ENCODE measurements around the gene VWA5B2. TPM values are rescaled to one million over a fixed set of nuclear protein-coding genes. Genes with fewer than 3 reads are reported as not detected.

VWA5B2 gene
- total and polyA plus RNA-seq, 2 of the 4 experiments (the other 2 are of a cell fraction): not detected

DNA sequence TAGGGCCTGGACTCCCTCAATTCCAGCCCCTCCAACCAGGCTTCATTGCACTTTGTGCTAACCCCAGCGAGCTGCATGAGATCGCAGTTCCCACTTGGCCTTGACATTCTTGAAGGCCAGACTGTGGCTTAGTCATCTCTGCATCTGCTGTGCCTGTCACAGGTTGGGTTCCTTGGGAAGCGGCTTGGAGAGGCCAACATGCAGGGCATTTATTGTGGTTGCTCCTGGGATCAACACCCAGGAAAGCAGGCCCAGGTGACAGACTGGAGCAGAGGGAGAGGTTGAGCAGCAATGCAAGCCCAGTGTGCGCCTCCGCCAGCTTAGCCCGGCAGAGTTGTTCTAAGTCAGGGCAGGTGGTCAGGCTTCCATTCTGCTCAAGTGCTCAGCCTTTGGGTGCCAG, 32.8 kb upstream of the VWA5B2 start:
- Histone ChIP-seq H2AFZ (replicated peaks; ENCODE audit: low read length, poor library complexity) (no peak overlapping the region), H3K9me1 (ENCODE audit: insufficient read depth, low read length) (peaks cover 3% of the 10 kb centered on the region; the same call in 1 of the 2 replicates), H3K9me3 (ENCODE audit: control insufficient read depth, insufficient read depth, low read length) (no peaks in the 10 kb centered on the region), H4K20me1 (ENCODE audit: insufficient read depth, low read length) (no peaks in the 10 kb centered on the region), H3K4me2 (ENCODE audit: low read depth, low read length) (no peak overlapping the region), H3K14ac (replicated peaks; ENCODE audit: low read depth, low read length) (no peak overlapping the region), H3K36me3 (ENCODE audit: control insufficient read depth, insufficient read depth, low read length) (peaks cover 32% of the 10 kb centered on the region), H3K27ac (ENCODE audit: insufficient read depth, low read length) (no peak overlapping the region), H4K91ac (ENCODE audit: insufficient read depth, low read depth, low read length) (no peak overlapping the region), H2BK15ac (ENCODE audit: low read depth, low read length) (no peak overlapping the region), H2BK5ac (ENCODE audit: low read depth, low read length, poor library complexity, severe bottlenecking) (no peak overlapping the region), H3K23ac (ENCODE audit: low read depth, low read length) (no peak overlapping the region), H2BK20ac (ENCODE audit: low read depth, low read length) (no peak overlapping the region), H3K4ac (ENCODE audit: low read depth, low read length) (no peak overlapping the region), H3K79me1 (ENCODE audit: low read depth in 1 of 2, low read length in 2 of 2) (peaks cover 0 to 3% of the 10 kb centered on the region in 2 experiments; a peak in 2 of 4 replicates), H3K27me3 (ENCODE audit: control insufficient read depth, insufficient read depth, low read length) (no peaks in the 10 kb centered on the region), H2AK5ac (ENCODE audit: low read depth, low read length) (no peak overlapping the region), H3K56ac (ENCODE audit: extremely low read depth, insufficient read depth, low read length) (no peak overlapping the region), H2AK9ac (replicated peaks; ENCODE audit: low read depth, low read length, poor library complexity) (no peak overlapping the region), H3K9ac (ENCODE audit: low read depth, low read length) (no peak overlapping the region), H3K18ac (ENCODE audit: low read depth, low read length) (no peak overlapping the region), H2BK120ac (ENCODE audit: low read depth, low read length) (no peak overlapping the region), H4K5ac (ENCODE audit: low read depth, low read length) (no peak overlapping the region), H4K8ac (ENCODE audit: low read depth in 2 of 2, low read length in 2 of 2) (no peak overlapping the region), H3K4me1 (ENCODE audit: control insufficient read depth, insufficient read depth, low read length) (no peaks in the 10 kb centered on the region), H3K4me3 (ENCODE audit: insufficient read depth, low read depth, low read length) (no peak overlapping the region)
- dilution Hi-C loops (cut with HindIII; ENCODE audit: low sequenced_read_pairs, unreplicated experiment) (no loop called here), intact Hi-C loops (cut with micrococcal nuclease) (no loop called here), in situ Hi-C loops (cut with MboI; ENCODE audit: low sequenced_read_pairs) (no loop called here)
- WGBS, 2 experiments (ENCODE audit: extremely low coverage in 2 of 2, insufficient read length in 1 of 2): 86% methylated on average over 3 of the region's 6 CpGs; no CpG with 5 or more reads in 1 of the 2 experiments
- POLR2A ChIA-PET (ENCODE audit: unreplicated experiment): no interaction called here
- TF ChIP-seq RCOR1 (IDR thresholded peaks at IDR 0.05; ENCODE audit: insufficient replicate concordance, low read length): no peak
- no peak for TF ChIP-seq RAD21 (IDR thresholded peaks at IDR 0.05; ENCODE audit: low read length)
- no peak for TF ChIP-seq NFE2L2 (IDR thresholded peaks at IDR 0.05; ENCODE audit: low read depth, low read length)
- TF ChIP-seq MAFK (IDR thresholded peaks at IDR 0.05; ENCODE audit: low read depth, low read length): no peak
- no peak for TF ChIP-seq MXI1 (IDR thresholded peaks at IDR 0.05; ENCODE audit: borderline replicate concordance, low read depth, low read length)
- TF ChIP-seq RFX5 (IDR thresholded peaks at IDR 0.05; ENCODE audit: low read depth, low read length): no peak
- TF ChIP-seq, protein P1, sequence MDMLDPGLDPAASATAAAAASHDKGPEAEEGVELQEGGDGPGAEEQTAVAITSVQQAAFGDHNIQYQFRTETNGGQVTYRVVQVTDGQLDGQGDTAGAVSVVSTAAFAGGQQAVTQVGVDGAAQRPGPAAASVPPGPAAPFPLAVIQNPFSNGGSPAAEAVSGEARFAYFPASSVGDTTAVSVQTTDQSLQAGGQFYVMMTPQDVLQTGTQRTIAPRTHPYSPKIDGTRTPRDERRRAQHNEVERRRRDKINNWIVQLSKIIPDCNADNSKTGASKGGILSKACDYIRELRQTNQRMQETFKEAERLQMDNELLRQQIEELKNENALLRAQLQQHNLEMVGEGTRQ (IDR thresholded peaks at IDR 0.05; ENCODE audit: low read depth, low read length): no peak
- DNase-seq: no peak
- CTCF ChIA-PET: interaction anchor here (1.2 kb wide), 1 partner anchor 294 kb away, joined by 3 read pairs; no protein-coding TSS in a partner anchor
- no peak for ATAC-seq (ENCODE audit: low read depth)
- no TSS peak for BruUV-seq (replicated peaks)
